ENCODE data around the gene CBL. TPM values are rescaled to one million over a fixed set of nuclear protein-coding genes. Genes with fewer than 3 reads are reported as not detected.
"Not testable (repeated sequence)": the region's sequence is repeated elsewhere in the genome, so short reads cannot be mapped to it uniquely, and the experiment has no call there.

The CBL gene
- 18.6 TPM for polyA plus RNA-seq (2013, experiment 1 of 2; ENCODE audit: insufficient read length)
- 17.7 TPM for polyA plus RNA-seq (2013, experiment 2 of 2; ENCODE audit: insufficient read length)

GRCh38 chr11:119205574-119206510 is at the start of gene CBL:
Gene CBL (plus strand): TSS chr11:119206339. CDS start chr11:119206418, 79 bp downstream.
- DNase-seq: peak; percentile 87

GRCh38 chr11:119156496-119156895 is 49.6 kb upstream of the CBL start:
- no peak for DNase-seq

GRCh38 chr11:119157063-119157462 is 49.1 kb upstream of the CBL start:
- no peak for DNase-seq

GRCh38 chr11:119158467-119158866 is 47.7 kb upstream of the CBL start:
- no peak for DNase-seq

- no peak for DNase-seq
These were observed 46.0 kb upstream of the CBL start for GRCh38 chr11:119160151-119160550.

GRCh38 chr11:119161871-119162270 is 44.3 kb upstream of the CBL start:
- no peak for DNase-seq

GRCh38 chr11:119166368-119167076 is 39.6 kb upstream of the CBL start:
- peak; percentile 65 for DNase-seq

- not testable (repeated sequence) for DNase-seq
These were observed 39.1 kb upstream of the CBL start for GRCh38 chr11:119167077-119167458.

GRCh38 chr11:119167933-119168332 is 38.2 kb upstream of the CBL start:
- no peak for DNase-seq

- peak; percentile 84 for DNase-seq
These were observed 37.5 kb upstream of the CBL start, which contains the start of gene NLRX1 for GRCh38 chr11:119168471-119169281. Gene NLRX1 (plus strand): TSS chr11:119168725. CDS start chr11:119171404, 2,679 bp downstream.

GRCh38 chr11:119169282-119169719 is 36.8 kb upstream of the CBL start:
- DNase-seq: peak; percentile 31

GRCh38 chr11:119172513-119172912 is 33.6 kb upstream of the CBL start:
- no peak for DNase-seq

GRCh38 chr11:119173453-119173852 is 32.7 kb upstream of the CBL start:
- DNase-seq: no peak

- DNase-seq: peak; percentile 36
These were observed 30.6 kb upstream of the CBL start for GRCh38 chr11:119175493-119176077.

- DNase-seq: peak; percentile 20
These were observed 27.9 kb upstream of the CBL start for GRCh38 chr11:119178166-119178680.

GRCh38 chr11:119179342-119179741 is 26.8 kb upstream of the CBL start:
- DNase-seq: no peak

- DNase-seq: no peak
These were observed 26.2 kb upstream of the CBL start for GRCh38 chr11:119179983-119180382.

GRCh38 chr11:119180729-119181676 is 25.1 kb upstream of the CBL start:
- DNase-seq: no peak

GRCh38 chr11:119181677-119182412 is 24.3 kb upstream of the CBL start:
- no peak for DNase-seq

- DNase-seq: not testable (repeated sequence)
These were observed 21.7 kb upstream of the CBL start for GRCh38 chr11:119184399-119184798.

Data from fibroblast of skin of abdomen (primary cell).